HG03342 (cell line): Measurements from ENCODE around the gene MED13L.

Source experiments
- ATAC-seq: cut with Tn5 transposase; IDR thresholded peaks from one replicate; pipeline ENCODE4 v1.9.1; 2021; ENCODE audit warnings: mild to moderate bottlenecking, moderate library complexity; ENCODE audit not compliant: unreplicated experiment

The MED13L gene

GRCh38 chr12:116186482-116187150 is 90.9 kb downstream of the MED13L start:
- ATAC-seq, result no peak

- ATAC-seq, result no peak
Measured at GRCh38 chr12:116184763-116185162, 92.7 kb downstream of the MED13L start.

GRCh38 chr12:116183741-116184141 is 93.8 kb downstream of the MED13L start:
- no peak for ATAC-seq

- ATAC-seq, result no peak
Measured at GRCh38 chr12:116182359-116183063, 95.0 kb downstream of the MED13L start.

GRCh38 chr12:116180448-116180847 is 97.0 kb downstream of the MED13L start:
- ATAC-seq, result no peak

- ATAC-seq, result no peak
Measured at GRCh38 chr12:116179384-116179783, 98.1 kb downstream of the MED13L start.

- ATAC-seq, result no peak
Measured at GRCh38 chr12:116177017-116177416, 100.5 kb downstream of the MED13L start.

GRCh38 chr12:116174904-116175303 is 102.6 kb downstream of the MED13L start:
- no peak for ATAC-seq

GRCh38 chr12:116174006-116174405 is 103.5 kb downstream of the MED13L start:
- ATAC-seq, result no peak

GRCh38 chr12:116172224-116172849 is 105.2 kb downstream of the MED13L start:
- ATAC-seq, result peak; percentile 90

GRCh38 chr12:116171549-116171948 is 105.9 kb downstream of the MED13L start:
- no peak for ATAC-seq

GRCh38 chr12:116169071-116169470 is 108.4 kb downstream of the MED13L start:
- ATAC-seq, result no peak

- no peak for ATAC-seq
Measured at GRCh38 chr12:116166306-116166705, 111.2 kb downstream of the MED13L start.

- no peak for ATAC-seq
Measured at GRCh38 chr12:116165036-116165425, 112.5 kb downstream of the MED13L start.

- no peak for ATAC-seq
Measured at GRCh38 chr12:116164250-116165035, 113.0 kb downstream of the MED13L start.

GRCh38 chr12:116162071-116162470 is 115.4 kb downstream of the MED13L start:
- no peak for ATAC-seq

GRCh38 chr12:116161588-116161987 is 115.9 kb downstream of the MED13L start:
- no peak for ATAC-seq

- ATAC-seq, result no peak
Measured at GRCh38 chr12:116160883-116161458, 116.5 kb downstream of the MED13L start.

GRCh38 chr12:116160231-116160630 is 117.3 kb downstream of the MED13L start:
- ATAC-seq, result no peak

GRCh38 chr12:116159593-116160200 is 117.8 kb downstream of the MED13L start:
- ATAC-seq, result no peak

- no peak for ATAC-seq
Measured at GRCh38 chr12:116159175-116159574, 118.3 kb downstream of the MED13L start.
